H9 (cell line): Measurements from ENCODE around the gene KRT32. TPM values are rescaled to one million over a fixed set of nuclear protein-coding genes. Genes with fewer than 3 reads are reported as not detected.

Source experiments
- DNase-seq: peaks from one replicate; pipeline ENCODE4 v3.0.0-alpha.2; 2017
- H2AFZ ChIP-seq: one replicate; pipeline ENCODE4 v1.6.1; 2013; ENCODE audit warnings: mild to moderate bottlenecking, low read length, control low read depth, moderate library complexity
- H2AK5ac ChIP-seq: 2 replicates; pipeline ENCODE4 v1.6.1; 2013; ENCODE audit warnings: low read length, control low read depth, mixed read lengths; ENCODE audit not compliant: insufficient read length
- H2BK120ac ChIP-seq: one replicate; pipeline ENCODE4 v1.6.1; 2013; ENCODE audit warnings: low read depth, mild to moderate bottlenecking, low read length, control low read depth, inconsistent platforms; ENCODE audit not compliant: poor library complexity, severe bottlenecking
- H2BK12ac ChIP-seq: 2 replicates; pipeline ENCODE4 v1.6.1; 2013; ENCODE audit warnings: low read length, control low read depth, mixed read lengths, low read depth; ENCODE audit not compliant: insufficient read length
- H2BK15ac ChIP-seq: 2 replicates; pipeline ENCODE4 v1.6.1; 2013; ENCODE audit warnings: low read depth, low read length, control low read depth
- H2BK20ac ChIP-seq: one replicate; pipeline ENCODE4 v1.6.1; 2013; ENCODE audit warnings: low read depth, mild to moderate bottlenecking, low read length, control low read depth, inconsistent platforms; ENCODE audit not compliant: poor library complexity, severe bottlenecking
- H2BK5ac ChIP-seq: 2 replicates; pipeline ENCODE4 v1.6.1; 2013; ENCODE audit warnings: low read length, control low read depth, mixed read lengths; ENCODE audit not compliant: insufficient read length
- H3K14ac ChIP-seq: 2 replicates; pipeline ENCODE4 v1.6.1; 2013; ENCODE audit warnings: low read length, control low read depth; ENCODE audit not compliant: insufficient read depth
- H3K18ac ChIP-seq: 2 replicates; pipeline ENCODE4 v1.6.1; 2013; ENCODE audit warnings: low read depth, mild to moderate bottlenecking, mixed read lengths, low read length, control low read depth; ENCODE audit not compliant: insufficient read length
- H3K23ac ChIP-seq: 2 replicates; pipeline ENCODE4 v1.6.1; 2013; ENCODE audit warnings: low read length, control low read depth, mixed read lengths, low read depth; ENCODE audit not compliant: insufficient read length
- H3K23me2 ChIP-seq: 2 replicates; pipeline ENCODE4 v1.6.1; 2013; ENCODE audit warnings: low read depth, mild to moderate bottlenecking, mixed read lengths, low read length, control low read depth; ENCODE audit not compliant: insufficient read length, poor library complexity, severe bottlenecking
- H3K27ac ChIP-seq: 2 replicates; pipeline ENCODE4 v1.5.1; 2013; ENCODE audit warnings: low read length, control low read depth, mixed read lengths, low read depth; ENCODE audit not compliant: insufficient read length
- H3K27me3 ChIP-seq: 2 replicates; pipeline ENCODE4 v1.6.1; 2013; ENCODE audit warnings: low read length, control low read depth, inconsistent platforms; ENCODE audit not compliant: insufficient read depth
- H3K4ac ChIP-seq: 2 replicates; pipeline ENCODE4 v1.6.1; 2013; ENCODE audit warnings: low read depth, mild to moderate bottlenecking, control low read depth, inconsistent platforms, low read length, moderate library complexity
- H3K4me1 ChIP-seq: 2 replicates; pipeline ENCODE4 v1.6.1; 2013; ENCODE audit warnings: low read length, control low read depth, inconsistent platforms; ENCODE audit not compliant: insufficient read depth
- H3K4me2 ChIP-seq: 2 replicates; pipeline ENCODE4 v1.6.1; 2013; ENCODE audit warnings: low read length, control low read depth, mixed read lengths; ENCODE audit not compliant: insufficient read length, insufficient read depth
- H3K56ac ChIP-seq: 2 replicates; pipeline ENCODE4 v1.6.1; 2013; ENCODE audit warnings: low read depth, mild to moderate bottlenecking, mixed read lengths, low read length, control low read depth; ENCODE audit not compliant: insufficient read length
- H3K79me1 ChIP-seq: 2 replicates; pipeline ENCODE4 v1.6.1; 2013; ENCODE audit warnings: low read depth, mild to moderate bottlenecking, moderate library complexity, low read length, control low read depth, inconsistent platforms; ENCODE audit not compliant: insufficient read depth, poor library complexity, severe bottlenecking
- H3K79me2 ChIP-seq: 2 replicates; pipeline ENCODE4 v1.6.1; 2013; ENCODE audit warnings: low read length, control low read depth, inconsistent platforms; ENCODE audit not compliant: insufficient read depth
- H3K9ac ChIP-seq: 2 replicates; pipeline ENCODE4 v1.6.1; 2013; ENCODE audit warnings: low read length, control low read depth, mixed read lengths; ENCODE audit not compliant: insufficient read length; ENCODE audit errors: extremely low read depth
- H3K9me3 ChIP-seq: one replicate; pipeline ENCODE4 v1.6.1; 2013; ENCODE audit warnings: low read depth, low read length, inconsistent platforms; ENCODE audit not compliant: control insufficient read depth
- H3T11ph ChIP-seq: one replicate; pipeline ENCODE4 v1.6.1; 2013; ENCODE audit warnings: mild to moderate bottlenecking, low read length, control low read depth, inconsistent platforms
- H4K20me1 ChIP-seq: one replicate; pipeline ENCODE4 v1.6.1; 2013; ENCODE audit not compliant: control insufficient read depth, insufficient read length, insufficient read depth
- H4K5ac ChIP-seq: 2 replicates; pipeline ENCODE4 v1.6.1; 2013; ENCODE audit warnings: low read depth, mild to moderate bottlenecking, mixed read lengths, low read length, control low read depth; ENCODE audit not compliant: insufficient read length
- H4K8ac ChIP-seq: replicated peaks from 2 replicates; pipeline ENCODE4 v1.6.1; 2013; ENCODE audit warnings: low read length, control low read depth, mixed read lengths, low read depth; ENCODE audit not compliant: insufficient read length
- H4K91ac ChIP-seq: 2 replicates; pipeline ENCODE4 v1.6.1; 2013; ENCODE audit warnings: low read depth, mild to moderate bottlenecking, moderate library complexity, mixed read lengths, low read length, control low read depth; ENCODE audit not compliant: insufficient read length
- H3K27ac Mint-ChIP-seq, 3 experiments: 2 replicates in 2 of 3; 3 replicates in 1 of 3; pipeline ENCODE4 v1.8.0; 2020 to 2021; ENCODE audit warnings: mixed read lengths in 3 of 3, mild to moderate bottlenecking in 1 of 3, moderate library complexity in 1 of 3
- H3K27me3 Mint-ChIP-seq: 2 replicates; pipeline ENCODE4 v1.8.0; 2021; ENCODE audit warnings: low read depth, mild to moderate bottlenecking, moderate library complexity, mixed read lengths
- H3K36me3 Mint-ChIP-seq, 3 experiments: 2 replicates in 2 of 3; 3 replicates in 1 of 3; pipeline ENCODE4 v1.8.0; 2020 to 2021; ENCODE audit warnings: low read depth in 3 of 3, mixed read lengths in 3 of 3; ENCODE audit not compliant: insufficient read depth in 1 of 3
- H3K4me1 Mint-ChIP-seq, 2 experiments: 2 replicates each; pipeline ENCODE4 v1.8.0; 2020; ENCODE audit warnings: mixed read lengths in 2 of 2
- H3K4me3 Mint-ChIP-seq, 2 experiments: 2 replicates in 1 of 2; 3 replicates in 1 of 2; pipeline ENCODE4 v1.8.0; 2020 to 2021; ENCODE audit warnings: mild to moderate bottlenecking in 2 of 2, mixed read lengths in 2 of 2, moderate library complexity in 1 of 2
- H3K9me3 Mint-ChIP-seq, 2 experiments: 2 replicates in 1 of 2; 3 replicates in 1 of 2; pipeline ENCODE4 v1.8.0; 2020; ENCODE audit warnings: mild to moderate bottlenecking in 2 of 2, mixed read lengths in 2 of 2, moderate library complexity in 1 of 2
- WGBS: extraction: QIAGEN DNeasy Blood & Tissue Kit; methylation state at CpG from one replicate; pipeline ENCODE4 v1.1.7; 2013; ENCODE audit warnings: missing lambda C conversion rate, low lambda C conversion rate, mixed read lengths; ENCODE audit not compliant: insufficient read length; ENCODE audit errors: extremely low coverage; 5-methylcytosine and 5-hydroxymethylcytosine counted together
- total RNA-seq: library from RNA; stranded (reverse); gene quantifications from 2 replicates; pipeline ENCODE4 v1.2.1, GENCODE V29; 2021
- TF ChIP-seq, protein P1 (sequence below): fragments of 200-600 bp; sonication (generic); conservative IDR thresholded peaks from 3 replicates; pipeline ENCODE4 v1.8.0; 2021; ENCODE audit warnings: antibody characterized with exemption, mild to moderate bottlenecking

KRT32 gene
- total RNA-seq, 1 experiment from 2014 or later: not detected

DNA sequence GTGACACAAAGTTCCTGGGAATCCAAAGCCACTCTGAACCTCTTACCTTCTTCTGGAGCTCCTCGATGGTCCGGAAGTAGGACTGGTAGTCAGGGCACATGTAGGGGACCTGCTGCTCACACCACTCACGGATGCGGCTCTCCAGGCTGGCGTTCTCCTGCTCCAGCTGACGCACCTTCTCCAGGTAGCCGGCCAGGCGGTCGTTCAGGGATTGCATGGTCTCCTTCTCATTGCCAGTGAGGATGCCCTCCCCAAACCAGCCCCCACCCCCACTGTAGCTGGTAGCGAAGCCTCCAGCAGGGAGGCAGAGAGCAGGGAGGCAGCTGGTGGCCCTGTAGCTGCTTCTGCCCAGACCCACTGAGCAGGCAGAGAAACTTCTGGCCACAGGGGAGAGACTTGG lies 13.4 kb upstream of the KRT32 start:
- H3K9me3 Mint-ChIP-seq: no peaks in the 10 kb centered on the region
- no peak overlapping the region for H2BK20ac ChIP-seq
- H2BK5ac ChIP-seq: no peak overlapping the region
- H2BK15ac ChIP-seq: no peak overlapping the region
- no peak overlapping the region for H3T11ph ChIP-seq
- H3K9ac ChIP-seq: no peak overlapping the region
- H4K20me1 ChIP-seq: no peaks in the 10 kb centered on the region
- H3K4me1 ChIP-seq: no peaks in the 10 kb centered on the region
- H4K91ac ChIP-seq: no peak overlapping the region
- no peak overlapping the region for H4K8ac ChIP-seq
- no peaks in the 10 kb centered on the region for H3K36me3 Mint-ChIP-seq
- H3K27ac ChIP-seq: no peak overlapping the region
- H3K27me3 ChIP-seq: no peaks in the 10 kb centered on the region
- TF ChIP-seq, protein P1, sequence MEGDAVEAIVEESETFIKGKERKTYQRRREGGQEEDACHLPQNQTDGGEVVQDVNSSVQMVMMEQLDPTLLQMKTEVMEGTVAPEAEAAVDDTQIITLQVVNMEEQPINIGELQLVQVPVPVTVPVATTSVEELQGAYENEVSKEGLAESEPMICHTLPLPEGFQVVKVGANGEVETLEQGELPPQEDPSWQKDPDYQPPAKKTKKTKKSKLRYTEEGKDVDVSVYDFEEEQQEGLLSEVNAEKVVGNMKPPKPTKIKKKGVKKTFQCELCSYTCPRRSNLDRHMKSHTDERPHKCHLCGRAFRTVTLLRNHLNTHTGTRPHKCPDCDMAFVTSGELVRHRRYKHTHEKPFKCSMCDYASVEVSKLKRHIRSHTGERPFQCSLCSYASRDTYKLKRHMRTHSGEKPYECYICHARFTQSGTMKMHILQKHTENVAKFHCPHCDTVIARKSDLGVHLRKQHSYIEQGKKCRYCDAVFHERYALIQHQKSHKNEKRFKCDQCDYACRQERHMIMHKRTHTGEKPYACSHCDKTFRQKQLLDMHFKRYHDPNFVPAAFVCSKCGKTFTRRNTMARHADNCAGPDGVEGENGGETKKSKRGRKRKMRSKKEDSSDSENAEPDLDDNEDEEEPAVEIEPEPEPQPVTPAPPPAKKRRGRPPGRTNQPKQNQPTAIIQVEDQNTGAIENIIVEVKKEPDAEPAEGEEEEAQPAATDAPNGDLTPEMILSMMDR: no peak
- no peak overlapping the region for H2BK120ac ChIP-seq
- no peak overlapping the region for H3K18ac ChIP-seq
- no peaks in the 10 kb centered on the region for H3K79me1 ChIP-seq
- no peak for DNase-seq
- no peaks in the 10 kb centered on the region for H3K23me2 ChIP-seq
- no peak overlapping the region for H3K14ac ChIP-seq
- H3K4me1 Mint-ChIP-seq: peaks cover 0 to 8% of the 10 kb centered on the region in 2 experiments; a peak in 3 of 4 replicates
- H3K27ac Mint-ChIP-seq: no peak overlapping the region
- no peaks in the 10 kb centered on the region for H3K9me3 ChIP-seq
- no peak overlapping the region for H2AFZ ChIP-seq
- H3K4me2 ChIP-seq: no peak overlapping the region
- H3K23ac ChIP-seq: no peak overlapping the region
- H3K27me3 Mint-ChIP-seq: peaks cover 4% of the 10 kb centered on the region
- no peak overlapping the region for H4K5ac ChIP-seq
- H3K4me3 Mint-ChIP-seq: no peak overlapping the region
- no peak overlapping the region for H3K56ac ChIP-seq
- WGBS: no CpG with 5 or more reads among the region's 10 CpGs
- H2BK12ac ChIP-seq: no peak overlapping the region
- no peak overlapping the region for H2AK5ac ChIP-seq
- no peak overlapping the region for H3K4ac ChIP-seq
- H3K79me2 ChIP-seq: no peaks in the 10 kb centered on the region
